Colon (tissue), 2 donors: Measurements from ENCODE around the gene GPR156.
"Not testable (repeated sequence)": the region's sequence is repeated elsewhere in the genome, so short reads cannot be mapped to it uniquely, and the experiment has no call there.

Source experiments
- FAIRE-seq: peaks from 2 replicates; lab custom pipeline; 2012; peaks lifted over from hg19 to GRCh38; lab: Jason Lieb, UNC
- donor health status: control.
- donor health status: control.

GPR156 gene

DNA sequence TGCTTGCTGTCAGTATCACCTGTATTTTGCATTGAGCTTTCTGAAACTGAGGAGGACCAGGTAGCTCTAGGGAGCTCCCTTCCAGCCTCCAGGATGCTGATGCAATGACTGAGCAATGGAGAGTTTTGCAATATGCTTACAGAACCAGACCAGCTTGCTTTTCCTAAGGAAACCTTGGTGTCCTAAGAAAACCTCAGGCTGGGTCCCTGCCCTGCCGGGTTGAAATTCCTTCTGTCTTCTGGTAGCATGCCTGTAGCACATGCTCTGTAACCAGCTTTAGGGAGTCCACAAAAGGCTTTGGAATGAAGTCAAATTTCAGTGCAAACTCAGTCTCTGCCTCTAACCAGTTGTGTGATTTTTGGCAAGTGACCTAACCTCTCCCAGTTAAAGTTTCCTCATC, 125.0 kb downstream of the GPR156 start:
- no peak for FAIRE-seq

DNA sequence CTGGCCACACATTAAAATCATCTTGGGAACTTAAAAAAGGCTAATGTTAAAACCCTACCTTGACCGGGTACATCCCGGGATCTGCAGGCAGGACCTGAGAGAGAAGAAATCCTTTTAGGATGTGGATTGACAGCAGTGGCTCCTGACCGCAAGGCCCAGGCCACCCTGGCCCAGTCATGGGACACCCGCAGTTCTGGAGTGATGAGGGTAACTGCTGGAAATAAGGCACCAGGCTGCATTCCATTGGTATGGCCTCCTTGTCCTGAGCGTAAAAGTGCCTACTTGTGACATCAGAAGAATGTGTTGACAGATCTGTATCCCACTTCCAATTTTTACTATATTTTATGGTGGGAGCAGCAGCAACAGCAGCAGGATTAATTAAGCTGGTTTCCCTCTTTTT, 127.3 kb downstream of the GPR156 start:
- FAIRE-seq, result no peak

DNA sequence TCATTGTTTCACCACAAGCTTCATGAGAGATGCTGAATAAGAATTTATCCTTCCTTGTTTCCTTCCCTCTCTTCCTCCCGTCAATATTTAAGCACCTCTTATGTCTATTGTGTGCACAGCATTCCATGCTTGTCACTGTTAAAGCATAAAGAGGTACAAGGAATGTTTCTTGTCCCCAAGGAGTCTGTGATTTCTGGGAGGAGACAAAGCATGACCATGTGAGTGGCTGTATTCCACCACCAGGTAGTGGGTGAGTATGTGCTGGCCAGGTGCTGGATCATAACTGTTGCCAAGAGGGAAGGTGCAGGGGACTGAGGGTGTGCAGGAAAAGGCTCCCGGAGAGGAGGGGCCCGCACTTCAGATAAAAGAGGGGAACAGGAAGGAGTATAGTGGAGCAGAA, 127.9 kb downstream of the GPR156 start:
- no peak for FAIRE-seq

DNA sequence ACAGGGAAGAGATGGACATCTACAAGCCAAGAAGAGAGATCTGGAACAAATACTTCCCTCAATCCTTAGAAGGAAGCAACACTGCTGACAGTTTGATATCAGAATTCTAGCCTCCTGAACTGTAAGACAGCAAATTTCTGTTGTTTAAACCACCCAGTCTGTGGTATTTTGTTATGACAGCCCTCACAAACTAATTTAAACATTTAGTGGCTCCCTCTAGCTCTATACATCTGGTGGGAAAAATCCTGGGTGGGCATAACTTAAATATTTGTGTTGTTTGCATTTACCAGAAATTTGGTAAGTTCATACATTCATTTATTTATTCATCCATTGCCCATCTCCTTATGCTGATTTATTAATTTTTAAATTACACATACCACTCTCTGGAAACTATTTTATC, 128.3 kb downstream of the GPR156 start:
- FAIRE-seq, result no peak

DNA sequence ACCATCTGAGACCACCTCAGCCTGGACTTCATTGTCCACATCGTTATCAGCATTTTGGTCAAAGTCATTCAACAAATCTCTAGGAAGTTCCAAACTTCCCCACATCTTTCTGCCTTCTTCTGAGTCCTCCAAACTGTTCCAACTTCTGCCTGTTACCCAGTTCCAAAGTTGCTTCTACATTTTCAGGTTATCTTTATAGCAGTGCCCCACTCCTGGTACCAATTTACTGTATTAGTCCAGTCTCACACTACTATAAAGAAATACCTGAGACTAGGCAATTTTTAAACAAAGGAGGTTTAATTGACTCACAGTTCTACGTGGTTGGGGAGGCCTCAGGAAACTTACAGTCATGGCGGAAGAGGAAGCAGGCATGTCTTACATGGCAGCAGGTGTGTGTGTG, 129.3 kb downstream of the GPR156 start:
- FAIRE-seq, result not testable (repeated sequence)

DNA sequence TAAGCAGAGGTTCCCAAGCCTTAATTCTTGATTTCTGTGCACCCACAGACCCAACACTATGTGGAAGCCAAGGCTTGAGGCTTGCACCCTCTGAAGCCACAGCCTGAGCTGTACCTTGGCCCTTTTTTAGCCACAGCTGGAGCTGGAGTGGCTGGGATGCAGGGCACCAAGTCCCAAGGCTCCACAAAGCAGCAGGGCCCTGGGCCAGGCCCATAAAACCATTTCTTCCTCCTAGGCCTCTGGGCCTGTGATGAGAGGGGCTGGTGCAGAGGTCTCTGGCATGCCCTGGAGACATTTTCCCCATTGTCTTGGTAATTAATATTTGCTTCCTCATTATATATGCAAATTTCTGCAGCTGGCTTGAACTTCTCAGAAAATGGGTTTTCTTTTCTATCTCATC, 129.9 kb downstream of the GPR156 start:
- no peak for FAIRE-seq

DNA sequence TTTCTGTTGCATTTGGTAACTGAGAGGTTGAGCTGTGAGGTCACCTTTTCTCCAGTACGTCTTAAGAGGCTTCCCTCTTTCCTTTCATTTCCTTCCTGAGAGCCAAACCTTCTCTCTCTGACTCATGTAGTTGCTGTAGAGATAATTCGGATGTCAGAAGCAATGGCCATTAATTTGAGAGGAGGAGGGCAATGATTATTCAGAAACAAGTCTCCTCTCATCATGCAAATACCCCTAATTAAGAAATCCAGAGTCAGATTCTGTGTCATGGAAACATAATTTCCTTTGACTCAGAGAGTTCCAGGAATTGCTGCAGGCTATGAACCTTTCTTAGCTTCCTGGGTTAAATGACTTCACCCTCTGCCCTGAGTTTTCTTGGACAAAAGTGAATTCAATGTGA, 131.7 kb downstream of the GPR156 start:
- no peak for FAIRE-seq

DNA sequence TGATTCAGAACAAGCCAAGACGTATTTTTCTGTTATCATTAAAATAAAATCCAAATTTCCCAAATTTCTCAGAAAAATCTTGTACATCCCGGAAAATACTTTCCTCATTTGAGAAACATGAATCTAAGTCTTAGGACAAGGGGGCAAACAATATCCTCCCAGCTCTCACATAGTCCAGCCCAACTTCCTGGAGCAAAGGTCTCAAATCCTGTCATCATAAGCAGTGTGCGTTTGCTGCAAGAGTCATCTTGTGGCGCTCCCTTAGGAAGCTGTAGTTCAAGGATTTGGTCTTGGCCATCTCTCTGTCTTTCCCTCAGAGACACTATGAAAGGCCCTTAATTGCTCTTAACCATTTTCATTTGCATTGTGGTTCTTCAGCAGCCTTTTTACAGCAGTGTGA, 133.2 kb downstream of the GPR156 start:
- no peak for FAIRE-seq

DNA sequence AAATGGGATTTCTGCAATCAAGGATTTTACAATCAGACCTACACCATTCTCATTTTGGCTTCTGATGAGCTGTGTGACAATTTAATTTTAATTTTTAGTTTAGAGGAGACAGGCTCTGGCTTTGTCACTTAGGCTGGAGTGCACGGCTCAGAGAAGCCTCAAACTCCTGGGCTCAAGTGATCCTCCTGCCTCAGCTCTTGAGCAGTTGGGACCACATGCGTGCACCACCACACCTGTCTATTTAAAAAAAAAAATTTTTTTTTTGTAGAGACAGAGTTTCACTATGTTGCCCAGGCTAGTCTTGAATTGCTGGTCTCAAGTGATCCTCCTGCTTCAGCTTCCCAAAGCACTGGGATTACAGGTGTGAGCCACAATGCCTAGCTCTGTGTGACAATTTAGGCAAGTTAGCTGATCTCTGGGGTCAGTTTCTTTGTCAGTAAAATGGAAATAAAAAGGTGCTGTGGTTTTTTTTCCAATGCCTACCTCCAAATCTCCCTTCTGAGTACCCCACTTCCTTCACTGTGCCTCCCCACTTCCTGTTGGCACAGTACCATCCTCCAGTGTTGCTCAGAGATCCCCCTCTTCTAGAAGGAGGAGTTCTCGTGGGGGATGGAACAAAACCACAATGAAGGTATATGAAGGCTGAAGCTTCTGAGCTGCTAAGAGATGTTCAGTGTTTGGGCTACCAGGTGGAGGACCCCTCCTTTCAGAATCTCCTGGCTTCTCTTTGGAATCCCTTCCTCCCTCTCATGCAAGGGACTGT, 136.7 kb downstream of the GPR156 start:
- no peak for FAIRE-seq

DNA sequence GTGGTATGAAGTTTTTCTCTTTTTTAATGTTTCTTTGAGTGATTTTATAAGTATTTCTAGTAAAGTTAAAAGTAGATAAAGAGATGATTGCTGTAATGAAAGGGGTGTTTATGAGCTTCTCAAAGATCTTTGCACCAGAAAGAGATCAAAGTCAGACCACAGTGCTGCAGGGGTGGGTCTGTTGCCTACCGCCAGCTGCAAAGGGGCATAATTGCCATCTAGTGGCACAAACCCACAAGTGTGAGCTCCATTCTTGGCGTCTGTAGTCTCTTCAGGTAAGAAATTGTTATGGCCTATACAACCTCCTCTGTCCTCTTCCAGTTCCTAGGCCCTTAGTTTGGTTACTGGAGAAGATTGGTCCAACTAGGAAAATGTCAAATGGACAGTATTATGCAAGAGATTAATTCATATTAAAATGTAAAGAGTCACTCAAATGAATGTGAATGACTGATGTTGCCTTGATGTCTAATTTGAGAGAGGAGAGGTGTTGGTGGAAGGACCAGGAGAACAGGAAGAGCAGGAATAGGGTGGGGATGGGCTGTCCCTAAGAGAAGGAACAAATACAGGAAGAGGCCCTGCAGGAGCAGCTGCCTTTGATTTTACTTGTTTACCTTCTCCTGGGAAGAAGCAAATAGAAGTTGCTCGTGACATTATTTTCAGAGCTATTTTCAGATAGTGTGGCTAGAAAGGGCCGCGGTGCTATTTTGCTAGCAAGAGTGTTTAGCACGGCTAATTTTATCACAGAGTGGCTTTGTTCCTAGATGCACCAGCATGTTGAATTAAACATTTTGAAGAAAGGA, 137.8 kb downstream of the GPR156 start:
- FAIRE-seq, result no peak

DNA sequence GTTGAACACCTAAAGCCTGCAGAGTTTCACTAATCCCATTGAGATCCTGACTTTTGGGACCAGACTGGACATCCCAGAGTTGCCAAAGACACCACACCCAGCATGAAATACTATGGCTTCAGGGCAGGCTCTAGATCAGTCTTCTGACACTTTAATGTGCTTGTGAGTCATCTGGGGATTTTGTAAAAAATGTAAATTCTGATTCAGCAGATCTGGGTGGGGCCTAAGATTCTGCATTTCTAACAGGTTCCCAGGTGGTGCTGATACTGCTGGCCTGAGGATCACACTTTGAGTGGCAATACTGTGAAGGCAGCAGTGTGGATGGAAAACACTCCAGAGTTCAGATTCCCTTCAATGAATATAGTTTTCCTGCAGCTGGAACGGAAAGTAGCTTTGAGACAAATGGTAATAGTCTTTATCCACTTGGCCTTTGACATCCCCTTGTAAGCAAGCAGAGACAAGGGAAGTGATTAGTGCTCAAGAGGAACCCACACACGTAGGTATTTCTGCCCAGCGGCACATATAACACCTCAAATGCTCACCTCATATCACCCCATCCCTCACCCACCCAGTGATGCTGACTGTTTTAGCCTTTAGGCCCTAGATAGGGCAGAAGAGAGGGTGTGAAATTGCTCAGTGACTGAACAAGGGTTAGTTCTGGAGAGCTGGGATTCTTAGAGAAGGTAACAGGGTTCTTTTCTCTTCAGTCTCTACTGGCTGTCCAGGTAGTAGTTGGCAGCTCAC, 139.3 kb downstream of the GPR156 start:
- FAIRE-seq, result no peak

DNA sequence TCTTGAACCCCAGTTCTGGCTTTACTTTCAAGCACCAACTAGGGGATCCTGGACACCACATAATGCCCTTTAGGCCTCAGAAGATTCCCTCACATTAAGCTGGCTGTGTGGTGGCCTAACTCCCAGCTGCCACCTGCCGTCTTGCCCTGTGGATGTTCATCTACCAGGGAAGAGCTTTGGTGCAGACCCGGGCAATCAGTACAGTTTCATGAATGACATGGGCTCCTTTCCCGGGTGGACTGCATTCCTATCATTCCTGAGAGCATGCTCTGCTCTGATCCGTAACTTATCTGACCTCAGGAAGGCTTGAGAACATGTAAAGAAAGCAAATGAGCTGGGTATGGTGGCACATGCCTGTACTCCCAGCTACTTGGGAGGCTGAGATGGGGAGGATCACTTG, 140.8 kb downstream of the GPR156 start:
- no peak for FAIRE-seq

DNA sequence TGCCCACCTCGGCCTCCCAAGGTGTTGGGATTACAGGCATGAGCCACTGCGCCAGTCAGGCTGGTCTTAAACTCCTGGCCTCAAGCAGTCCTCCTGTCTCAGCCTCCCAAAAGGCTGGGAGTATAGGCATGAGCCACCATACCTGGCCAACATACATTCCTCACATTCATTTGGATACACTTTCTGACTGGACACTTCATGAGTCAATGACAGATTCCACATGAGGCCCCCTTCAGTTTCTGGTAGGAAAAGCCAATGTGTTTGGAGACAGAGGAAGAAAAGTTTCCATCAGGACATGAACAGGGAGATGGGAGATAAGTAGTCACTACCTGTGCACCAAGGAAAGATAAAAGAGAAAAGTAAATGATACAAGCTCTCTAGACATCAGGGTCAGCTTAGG, 141.3 kb downstream of the GPR156 start:
- FAIRE-seq, result no peak

DNA sequence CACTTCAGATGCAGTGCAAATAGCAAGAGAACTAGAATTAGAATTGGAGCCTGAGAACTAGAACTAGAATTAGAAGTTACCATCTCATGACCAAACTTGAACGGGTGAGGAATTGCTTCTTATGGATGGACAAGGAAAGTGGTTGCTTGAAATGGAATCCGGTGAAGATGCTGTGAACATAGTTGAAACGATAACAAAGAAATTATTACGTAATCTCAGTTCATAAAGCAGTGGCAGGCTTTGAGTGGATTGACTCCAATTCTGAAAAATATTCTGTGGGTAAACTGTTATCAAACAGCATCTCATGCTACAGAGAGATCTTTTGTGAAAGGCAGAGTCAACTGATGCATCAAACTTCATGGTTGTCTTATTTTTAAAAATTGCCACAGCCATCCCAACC, 142.8 kb downstream of the GPR156 start:
- no peak for FAIRE-seq

DNA sequence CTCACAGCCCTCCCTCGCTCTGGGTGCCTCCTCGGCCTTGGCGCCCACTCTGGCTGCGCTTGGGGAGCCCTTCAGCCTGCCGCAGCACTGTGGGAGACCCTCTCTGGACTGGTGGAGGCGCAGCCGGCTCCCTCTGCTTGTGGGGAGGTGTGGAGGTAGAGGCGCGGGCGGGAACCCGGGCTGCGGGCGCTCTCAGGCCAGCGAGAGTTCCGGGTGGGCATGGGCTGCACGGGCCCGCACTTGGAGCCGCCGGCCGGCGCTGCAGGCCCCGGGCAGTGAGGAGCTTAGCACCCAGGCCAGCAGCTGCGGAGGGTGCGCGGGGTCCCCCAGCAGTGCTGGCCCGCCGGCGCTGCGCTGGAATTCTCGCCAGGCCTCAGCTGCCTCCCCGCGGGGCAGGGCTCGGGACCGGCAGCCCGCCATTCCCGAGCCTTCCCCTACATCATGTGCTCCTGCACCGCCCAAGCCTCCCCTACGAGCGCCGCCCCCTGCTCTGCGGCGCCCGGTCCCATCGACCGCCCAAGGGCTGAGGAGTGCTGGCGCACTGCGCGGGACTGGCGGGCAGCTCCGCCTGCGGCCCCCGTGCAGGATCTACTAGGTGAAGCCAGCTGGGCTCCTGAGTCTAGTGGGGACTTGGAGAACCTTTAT, 144.8 kb downstream of the GPR156 start:
- FAIRE-seq, result no peak

DNA sequence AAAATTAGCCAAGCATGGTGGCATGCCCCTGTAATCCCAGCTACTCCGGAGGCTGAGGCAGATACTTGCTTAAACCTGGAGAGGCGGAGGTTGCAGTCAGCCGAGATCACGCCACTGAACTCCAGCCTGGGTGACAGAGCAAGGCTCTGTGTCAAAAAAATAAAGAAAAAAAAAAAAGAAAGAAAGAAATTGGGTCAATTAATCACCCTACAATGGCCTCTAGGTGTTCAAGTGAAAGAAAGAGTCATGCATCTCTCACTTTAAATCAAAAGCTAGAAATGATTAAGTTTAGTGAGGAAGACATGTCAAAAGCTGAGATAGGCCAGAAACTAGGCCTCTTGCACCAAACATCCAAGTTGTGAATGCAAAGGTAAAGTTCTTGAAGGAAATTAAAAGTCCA, 145.9 kb downstream of the GPR156 start:
- no peak for FAIRE-seq

DNA sequence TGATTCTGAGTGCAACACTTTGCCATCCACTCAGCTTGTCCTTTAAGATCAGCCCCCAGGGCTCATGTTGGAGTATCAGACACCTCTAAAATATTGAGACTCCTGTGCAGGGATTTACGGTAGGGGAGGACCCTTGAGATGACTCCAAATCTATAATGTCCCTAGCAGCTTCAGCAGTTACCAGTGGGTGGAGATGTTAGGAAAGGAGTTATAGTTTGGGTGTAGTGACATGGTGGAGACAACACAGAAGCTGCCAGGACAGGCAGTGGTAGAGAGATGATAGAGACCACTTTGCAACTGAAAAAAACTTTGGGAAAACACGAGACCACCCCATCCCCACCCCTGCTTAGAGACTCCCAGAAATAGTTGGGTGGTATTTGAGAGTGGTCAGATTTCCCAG, 147.5 kb downstream of the GPR156 start:
- no peak for FAIRE-seq

DNA sequence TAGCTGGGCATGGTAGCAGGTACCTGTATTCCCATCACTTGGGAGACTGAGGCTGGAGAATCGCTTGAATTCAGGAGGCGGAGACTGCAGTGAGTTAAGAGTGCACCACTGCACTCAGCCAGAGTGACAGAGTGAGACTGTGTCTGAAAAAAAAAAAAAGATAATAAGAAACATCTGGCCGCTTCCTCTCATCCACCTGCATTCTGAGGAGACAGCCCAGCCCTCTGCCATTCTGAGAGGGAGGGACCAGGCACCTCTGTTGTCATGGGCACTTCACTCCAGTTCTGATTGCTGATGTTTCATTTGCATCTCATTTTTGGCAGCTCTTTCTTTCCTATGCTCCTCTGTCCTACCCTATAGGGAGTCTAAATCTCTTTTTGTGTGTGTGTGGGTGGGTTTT, 154.4 kb downstream of the GPR156 start:
- FAIRE-seq, result no peak

DNA sequence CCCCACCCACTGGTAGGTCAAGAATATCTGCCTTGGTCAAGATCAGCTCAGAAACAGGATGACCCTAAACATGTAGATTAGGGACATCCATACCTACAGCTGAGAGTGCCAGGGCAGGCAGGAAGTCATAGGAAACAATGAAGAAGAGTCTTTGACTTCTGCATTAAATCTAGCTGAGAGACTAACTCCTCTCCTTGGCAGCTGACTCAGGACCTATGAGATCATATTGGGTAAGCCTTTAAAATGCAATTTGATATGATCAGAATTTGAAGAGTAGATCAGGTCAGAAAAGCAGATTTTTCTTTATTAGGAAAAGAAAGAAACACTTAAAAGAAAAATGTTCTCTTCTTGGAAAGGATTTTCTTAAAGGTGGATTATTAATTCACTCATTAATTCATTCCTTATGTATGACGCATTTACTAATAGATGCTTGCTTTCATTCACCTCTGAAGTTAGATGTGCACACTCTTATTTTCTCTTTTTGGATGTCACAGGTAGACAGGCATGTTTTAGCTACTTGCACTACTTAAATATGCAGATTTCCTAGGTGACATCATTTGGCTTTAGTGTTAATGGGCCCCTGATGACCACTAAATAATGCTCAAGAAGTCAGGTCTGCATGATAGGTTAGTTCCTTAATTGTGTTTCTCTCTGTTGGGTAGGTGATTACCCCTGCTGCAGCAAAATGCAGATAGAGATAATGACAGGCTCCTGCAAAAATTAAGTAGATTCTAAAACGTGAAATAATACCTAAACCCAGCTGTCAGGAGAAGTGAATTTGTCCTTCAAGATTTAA, 155.1 kb downstream of the GPR156 start:
- no peak for FAIRE-seq

DNA sequence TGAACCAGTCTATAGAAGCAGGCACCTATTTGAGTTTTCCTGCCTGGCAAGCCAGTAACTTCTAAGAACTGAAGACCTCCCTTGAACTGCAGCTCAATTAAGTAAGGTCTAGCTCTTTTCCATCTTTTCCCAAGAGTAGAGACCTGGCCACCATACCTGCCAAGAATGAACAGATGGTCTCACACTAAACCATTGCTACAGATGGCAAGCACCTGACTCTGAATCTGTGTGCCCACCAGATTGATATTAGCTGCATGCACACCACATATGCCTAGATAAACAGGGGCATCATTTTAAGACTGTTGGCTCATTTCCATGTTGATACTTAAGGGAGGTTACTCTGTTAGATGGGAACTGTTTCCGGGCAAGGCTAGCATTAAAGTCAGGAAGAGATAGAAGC, 156.0 kb downstream of the GPR156 start:
- no peak for FAIRE-seq

DNA sequence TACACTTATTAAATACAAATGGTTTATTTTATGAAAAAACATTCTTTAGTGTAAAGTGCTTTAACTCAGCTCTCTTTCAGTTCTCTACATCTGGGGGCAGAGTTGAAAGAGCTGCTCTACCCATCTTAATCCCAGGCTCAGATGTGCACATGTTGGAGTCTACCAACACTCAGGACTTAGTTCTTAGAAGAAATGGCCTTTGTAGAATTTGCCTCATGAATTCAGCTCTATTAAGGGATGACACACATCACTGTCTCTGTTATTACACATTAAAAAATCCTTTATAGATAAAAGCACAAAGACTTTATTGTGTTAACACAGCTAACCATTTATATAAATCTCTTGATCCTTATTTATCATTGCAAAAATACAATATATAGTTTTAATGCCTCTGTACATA, 159.0 kb downstream of the GPR156 start:
- no peak for FAIRE-seq
